ENCODE measurements around the gene STXBP4. TPM values are rescaled to one million over a fixed set of nuclear protein-coding genes. Genes with fewer than 3 reads are reported as not detected.

Gene STXBP4
- total RNA-seq, 3 donors from 2014 or later: 4.6 to 15.4 (median 8.8) TPM

DNA sequence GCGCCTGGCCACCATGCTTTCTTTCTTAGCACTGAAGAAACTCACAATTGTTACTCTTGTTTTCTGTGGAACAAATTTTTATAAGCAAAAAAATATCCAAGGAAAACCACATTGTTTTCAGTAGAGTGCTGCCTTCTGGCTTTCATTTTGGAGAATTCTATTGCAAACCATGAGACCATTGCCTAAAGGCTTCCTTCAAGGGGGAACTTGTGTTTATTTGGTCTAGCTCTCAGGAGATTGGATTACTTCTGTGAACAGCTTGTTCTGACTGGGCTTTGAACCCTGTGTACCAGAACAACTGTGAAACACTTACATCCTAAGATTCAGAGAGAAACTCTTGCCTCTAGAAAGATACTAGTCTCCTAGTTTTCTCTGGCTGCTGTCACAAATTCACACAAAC lies 35.9 kb upstream of the STXBP4 start:
- intact Hi-C loops (cut with DNase I, micrococcal nuclease): no loop called here
- H3K9me3 ChIP-seq: no peaks in the 10 kb centered on the region
- peaks cover 14% of the 10 kb centered on the region for H3K4me1 ChIP-seq (ENCODE audit: low read depth)
- ATAC-seq: no peak
- no peaks in the 10 kb centered on the region for H3K36me3 ChIP-seq (ENCODE audit: low read depth)
- no peak overlapping the region for H3K4me3 ChIP-seq
- TF ChIP-seq, protein P1, sequence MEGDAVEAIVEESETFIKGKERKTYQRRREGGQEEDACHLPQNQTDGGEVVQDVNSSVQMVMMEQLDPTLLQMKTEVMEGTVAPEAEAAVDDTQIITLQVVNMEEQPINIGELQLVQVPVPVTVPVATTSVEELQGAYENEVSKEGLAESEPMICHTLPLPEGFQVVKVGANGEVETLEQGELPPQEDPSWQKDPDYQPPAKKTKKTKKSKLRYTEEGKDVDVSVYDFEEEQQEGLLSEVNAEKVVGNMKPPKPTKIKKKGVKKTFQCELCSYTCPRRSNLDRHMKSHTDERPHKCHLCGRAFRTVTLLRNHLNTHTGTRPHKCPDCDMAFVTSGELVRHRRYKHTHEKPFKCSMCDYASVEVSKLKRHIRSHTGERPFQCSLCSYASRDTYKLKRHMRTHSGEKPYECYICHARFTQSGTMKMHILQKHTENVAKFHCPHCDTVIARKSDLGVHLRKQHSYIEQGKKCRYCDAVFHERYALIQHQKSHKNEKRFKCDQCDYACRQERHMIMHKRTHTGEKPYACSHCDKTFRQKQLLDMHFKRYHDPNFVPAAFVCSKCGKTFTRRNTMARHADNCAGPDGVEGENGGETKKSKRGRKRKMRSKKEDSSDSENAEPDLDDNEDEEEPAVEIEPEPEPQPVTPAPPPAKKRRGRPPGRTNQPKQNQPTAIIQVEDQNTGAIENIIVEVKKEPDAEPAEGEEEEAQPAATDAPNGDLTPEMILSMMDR (IDR thresholded peaks at IDR 0.05): no peak
- DNase-seq: no peak

GRCh38 chr17:54933921-54934320 lies 34.6 kb upstream of the STXBP4 start:
- DNase-seq: no peak
- peaks cover 14% of the 10 kb centered on the region for H3K4me1 ChIP-seq (ENCODE audit: low read depth)
- H3K4me3 ChIP-seq: no peak overlapping the region
- intact Hi-C loops (cut with DNase I, micrococcal nuclease): no loop called here
- ATAC-seq: peak; percentile 87
- TF ChIP-seq, protein P1 (IDR thresholded peaks at IDR 0.05): no peak
- H3K9me3 ChIP-seq: no peaks in the 10 kb centered on the region
- H3K36me3 ChIP-seq (ENCODE audit: low read depth): no peaks in the 10 kb centered on the region

DNA sequence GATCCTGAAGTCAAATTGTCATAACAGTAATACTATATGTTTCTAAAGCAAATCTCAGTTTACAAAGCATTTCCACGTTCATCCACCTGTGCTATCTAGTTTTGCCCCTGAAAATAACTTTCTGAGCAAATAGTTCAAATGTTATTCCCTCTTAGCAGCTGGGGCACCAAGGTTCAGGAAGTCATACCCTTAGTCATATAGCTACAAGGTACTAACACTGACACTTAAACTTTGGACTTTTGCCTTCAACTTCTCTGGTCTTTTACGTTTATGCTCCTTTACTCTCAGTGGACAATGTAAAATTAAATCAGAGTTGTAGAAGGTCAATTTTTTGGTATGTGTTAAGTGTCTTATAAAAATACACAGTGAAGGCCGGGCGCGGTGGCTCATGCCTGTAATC lies 33.1 kb upstream of the STXBP4 start:
- intact Hi-C loops (cut with DNase I, micrococcal nuclease): no loop called here
- Histone ChIP-seq H3K9me3 (no peaks in the 10 kb centered on the region), H3K36me3 (ENCODE audit: low read depth) (no peaks in the 10 kb centered on the region), H3K4me1 (ENCODE audit: low read depth) (peaks cover 12% of the 10 kb centered on the region), H3K4me3 (no peak overlapping the region)
- DNase-seq: peak in 1 of 3 donors; percentile 31
- TF ChIP-seq, protein P1 (IDR thresholded peaks at IDR 0.05): no peak
- peak; percentile 87 for ATAC-seq

- DNase-seq (no peak), ATAC-seq (no peak)
- TF ChIP-seq, protein P1 (IDR thresholded peaks at IDR 0.05): no peak
- Histone ChIP-seq H3K4me1 (ENCODE audit: low read depth) (peaks cover 12% of the 10 kb centered on the region), H3K9me3 (no peaks in the 10 kb centered on the region), H3K4me3 (no peak overlapping the region), H3K36me3 (ENCODE audit: low read depth) (no peaks in the 10 kb centered on the region)
- intact Hi-C loops (cut with DNase I, micrococcal nuclease): no loop called here
These were observed 31.5 kb upstream of the STXBP4 start for GRCh38 chr17:54937018-54937417.

DNA sequence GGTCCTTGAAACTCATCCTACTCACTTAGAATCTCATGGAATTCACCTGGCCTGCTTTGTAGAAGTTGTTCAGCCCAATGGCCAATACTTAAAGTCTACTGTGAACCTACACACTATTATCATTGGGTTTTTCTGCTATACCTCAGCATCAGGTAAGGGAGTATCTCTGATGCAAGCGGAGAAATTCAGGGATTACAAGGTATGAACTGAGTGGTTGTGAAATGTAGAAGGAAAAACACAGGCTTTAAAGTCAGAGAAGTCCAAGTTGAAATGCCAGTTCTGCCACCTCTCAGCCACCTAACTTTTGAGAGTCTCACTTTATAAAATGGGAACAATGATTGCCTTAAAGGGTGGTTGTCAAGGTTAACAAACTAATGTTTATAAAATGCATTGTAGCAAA lies 31.1 kb upstream of the STXBP4 start:
- intact Hi-C loops (cut with DNase I, micrococcal nuclease): no loop called here
- TF ChIP-seq, protein P1 (IDR thresholded peaks at IDR 0.05): no peak
- Histone ChIP-seq H3K4me3 (no peak overlapping the region), H3K9me3 (no peaks in the 10 kb centered on the region), H3K36me3 (ENCODE audit: low read depth) (no peaks in the 10 kb centered on the region), H3K4me1 (ENCODE audit: low read depth) (peaks cover 12% of the 10 kb centered on the region)
- ATAC-seq (no peak), DNase-seq (no peak)

DNA sequence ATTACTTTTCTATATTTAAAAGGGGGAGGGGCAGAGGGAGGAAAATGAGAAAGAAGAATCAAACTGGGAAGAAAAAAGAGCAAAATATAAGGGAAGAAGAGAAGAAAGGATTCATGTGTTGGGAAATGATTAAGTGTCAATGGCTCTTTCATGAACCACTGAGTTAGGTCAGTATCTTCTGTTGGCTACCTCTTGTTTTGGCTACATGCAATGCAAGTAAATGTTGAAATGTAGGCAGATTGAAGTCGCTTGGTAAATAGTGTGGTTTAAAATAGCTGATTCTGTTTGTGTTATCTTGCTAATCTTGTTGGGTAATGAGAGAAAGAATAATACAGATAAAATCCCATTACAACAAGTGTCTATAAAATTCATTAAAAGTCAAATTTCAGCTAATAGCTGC lies 27.3 kb upstream of the STXBP4 start:
- DNase-seq: no peak
- Histone ChIP-seq H3K4me3 (no peak overlapping the region), H3K4me1 (ENCODE audit: low read depth) (no peaks in the 10 kb centered on the region), H3K36me3 (ENCODE audit: low read depth) (no peaks in the 10 kb centered on the region), H3K9me3 (no peaks in the 10 kb centered on the region)
- TF ChIP-seq, protein P1 (IDR thresholded peaks at IDR 0.05): no peak
- no peak for ATAC-seq
- intact Hi-C loops (cut with DNase I, micrococcal nuclease): no loop called here

Measured in mucosa of descending colon (tissue), 3 donors.